Measurements from ENCODE around the gene LTB. TPM values are rescaled to one million over a fixed set of nuclear protein-coding genes. Genes with fewer than 3 reads are reported as not detected.

Gene LTB
- total RNA-seq, 4 donors from 2014 or later: not detected

GRCh38 chr6:31579119-31579505 is 3.1 kb downstream of the LTB start:
- Histone ChIP-seq H3K27ac (no peak overlapping the region), H3K27me3 (no peaks in the 10 kb centered on the region), H3K4me3 (replicated peaks in 1 of 3) (no peak overlapping the region), H3K36me3 (no peaks in the 10 kb centered on the region), H3K9me3 (no peaks in the 10 kb centered on the region), H3K4me1 (peaks cover 10 to 12% of the 10 kb centered on the region in 2 donors)
- DNase-seq: no peak
- TF ChIP-seq CTCF (IDR thresholded peaks at IDR 0.05) (no peak), POLR2A (IDR thresholded peaks at IDR 0.05) (no peak)
- WGBS, 2 donors: 86 to 94% methylated on average over 3 of the region's 3 CpGs
- intact Hi-C loops (cut with DNase I): no loop called here

GRCh38 chr6:31578184-31579118 is 3.8 kb downstream of the LTB start:
- no peak overlapping the region for H3K4me3 ChIP-seq (replicated peaks in 1 of 3)

GRCh38 chr6:31577579-31577966 is 4.7 kb downstream of the LTB start:
- intact Hi-C loops (cut with DNase I): no loop called here

More at GRCh38 chr6:31578184-31579118, 3.8 kb downstream of the LTB start:
- no peak for DNase-seq
- TF ChIP-seq POLR2A (IDR thresholded peaks at IDR 0.05) (no peak), CTCF (IDR thresholded peaks at IDR 0.05) (no peak)
- peaks cover 10 to 12% of the 10 kb centered on the region in 2 donors for H3K4me1 ChIP-seq
- H3K27me3 ChIP-seq: no peaks in the 10 kb centered on the region
- no peaks in the 10 kb centered on the region for H3K36me3 ChIP-seq
- no peaks in the 10 kb centered on the region for H3K9me3 ChIP-seq
- intact Hi-C loops (cut with DNase I): no loop called here
- WGBS, 2 donors: 80 to 82% methylated on average over 12 of the region's 12 CpGs
- no peak overlapping the region for H3K27ac ChIP-seq

GRCh38 chr6:31576897-31577578 is 5.2 kb downstream of the LTB start:
- Histone ChIP-seq H3K27me3 (no peaks in the 10 kb centered on the region), H3K36me3 (no peaks in the 10 kb centered on the region), H3K9me3 (no peaks in the 10 kb centered on the region), H3K27ac (no peak overlapping the region), H3K4me1 (peaks cover 7 to 10% of the 10 kb centered on the region in 2 donors), H3K4me3 (replicated peaks in 1 of 3) (no peak overlapping the region)
- 82 to 84% methylated on average over 19 of the region's 19 CpGs for WGBS, 2 donors
- no peak for DNase-seq
- intact Hi-C loops (cut with DNase I): no loop called here
- TF ChIP-seq CTCF (IDR thresholded peaks at IDR 0.05) (no peak), POLR2A (IDR thresholded peaks at IDR 0.05) (no peak)

More at GRCh38 chr6:31577579-31577966, 4.7 kb downstream of the LTB start:
- peaks cover 10 to 12% of the 10 kb centered on the region in 2 donors for H3K4me1 ChIP-seq
- no peaks in the 10 kb centered on the region for H3K36me3 ChIP-seq
- no peak overlapping the region for H3K4me3 ChIP-seq (replicated peaks in 1 of 3)
- no peak for TF ChIP-seq CTCF (IDR thresholded peaks at IDR 0.05)
- no peak for TF ChIP-seq POLR2A (IDR thresholded peaks at IDR 0.05)
- no peaks in the 10 kb centered on the region for H3K27me3 ChIP-seq
- H3K9me3 ChIP-seq: no peaks in the 10 kb centered on the region
- no peak overlapping the region for H3K27ac ChIP-seq
- 88 to 92% methylated on average over 3 of the region's 3 CpGs for WGBS, 2 donors
- no peak for DNase-seq

Data from thyroid gland (tissue), 4 donors.